DOHH2 (cell line): ENCODE data around the gene OR4N5.

Experiments used
- H3F3A ChIP-seq: fragments of 200-600 bp; sonication (generic), shearing (Covaris generic); 2 replicates; pipeline ENCODE4 v1.6.0; 2016; ENCODE audit warnings: antibody characterized with exemption, mild to moderate bottlenecking; ENCODE audit not compliant: control insufficient read depth, insufficient read depth
- H3K27ac ChIP-seq: fragments of 200-600 bp; sonication (generic); 2 replicates; pipeline ENCODE4 v1.5.1; 2014; ENCODE audit warnings: low read depth, mild to moderate bottlenecking, low read length, moderate library complexity
- H3K27me3 ChIP-seq: fragments of 200-600 bp; sonication (generic); 2 replicates; pipeline ENCODE4 v1.6.1; 2014; ENCODE audit warnings: mild to moderate bottlenecking, low read length, mixed read lengths; ENCODE audit not compliant: control insufficient read depth
- H3K36me3 ChIP-seq: fragments of 200-600 bp; sonication (generic); 2 replicates; pipeline ENCODE4 v1.6.1; 2014; ENCODE audit warnings: mild to moderate bottlenecking, low read length, moderate library complexity, mixed read lengths; ENCODE audit not compliant: control insufficient read depth
- H3K4me1 ChIP-seq: fragments of 200-600 bp; sonication (generic); 2 replicates; pipeline ENCODE4 v1.6.1; 2014; ENCODE audit warnings: mild to moderate bottlenecking, low read length, mixed read lengths; ENCODE audit not compliant: control insufficient read depth
- H3K4me2 ChIP-seq: fragments of 200-600 bp; sonication (generic); 2 replicates; pipeline ENCODE4 v1.6.0; 2014; ENCODE audit warnings: mild to moderate bottlenecking, low read length, moderate library complexity
- H3K4me3 ChIP-seq: fragments of 200-600 bp; sonication (generic); 2 replicates; pipeline ENCODE4 v1.5.1; 2014; ENCODE audit warnings: mild to moderate bottlenecking, low read length, mixed read lengths
- H3K79me2 ChIP-seq: fragments of 200-600 bp; sonication (generic); 2 replicates; pipeline ENCODE4 v1.6.1; 2014; ENCODE audit warnings: mild to moderate bottlenecking, low read length, mixed read lengths; ENCODE audit not compliant: control insufficient read depth
- H3K9me2 ChIP-seq: fragments of 200-600 bp; sonication (generic); replicated peaks from 2 replicates; pipeline ENCODE4 v1.6.1; 2014; ENCODE audit warnings: mild to moderate bottlenecking, low read length, mixed read lengths; ENCODE audit not compliant: control insufficient read depth
- H3K9me3 ChIP-seq: fragments of 200-600 bp; sonication (generic); 2 replicates; pipeline ENCODE4 v1.6.1; 2014; ENCODE audit warnings: antibody characterized with exemption, low read length, mixed read lengths; ENCODE audit not compliant: control insufficient read depth, insufficient read depth
- H4K20me1 ChIP-seq: fragments of 200-600 bp; sonication (generic); 2 replicates; pipeline ENCODE4 v1.6.0; 2014; ENCODE audit warnings: low read depth, mild to moderate bottlenecking, antibody characterized with exemption, low read length, moderate library complexity; ENCODE audit not compliant: control insufficient read depth, insufficient read depth
- EZH2phosphoT487 ChIP-seq: fragments of 200-600 bp; sonication (generic); IDR thresholded peaks from 2 replicates; pipeline ENCODE4 v1.6.1; 2017; ENCODE audit warnings: borderline replicate concordance, mild to moderate bottlenecking, antibody characterized with exemption, low read length, moderate library complexity, mixed read lengths
- TF ChIP-seq, protein P1 (sequence below): fragments of 200-600 bp; sonication (generic); IDR thresholded peaks from one replicate; pipeline ENCODE4 v1.5.1; 2014; ENCODE audit warnings: antibody characterized with exemption, mild to moderate bottlenecking, low read depth, low read length; ENCODE audit not compliant: poor library complexity, severe bottlenecking

Gene OR4N5

GRCh38 chr14:20179880-20180279 is 41.3 kb downstream of the OR4N5 start:
- no peaks in the 10 kb centered on the region for H4K20me1 ChIP-seq
- TF ChIP-seq EZH2phosphoT487: no peak
- TF ChIP-seq, protein P1, sequence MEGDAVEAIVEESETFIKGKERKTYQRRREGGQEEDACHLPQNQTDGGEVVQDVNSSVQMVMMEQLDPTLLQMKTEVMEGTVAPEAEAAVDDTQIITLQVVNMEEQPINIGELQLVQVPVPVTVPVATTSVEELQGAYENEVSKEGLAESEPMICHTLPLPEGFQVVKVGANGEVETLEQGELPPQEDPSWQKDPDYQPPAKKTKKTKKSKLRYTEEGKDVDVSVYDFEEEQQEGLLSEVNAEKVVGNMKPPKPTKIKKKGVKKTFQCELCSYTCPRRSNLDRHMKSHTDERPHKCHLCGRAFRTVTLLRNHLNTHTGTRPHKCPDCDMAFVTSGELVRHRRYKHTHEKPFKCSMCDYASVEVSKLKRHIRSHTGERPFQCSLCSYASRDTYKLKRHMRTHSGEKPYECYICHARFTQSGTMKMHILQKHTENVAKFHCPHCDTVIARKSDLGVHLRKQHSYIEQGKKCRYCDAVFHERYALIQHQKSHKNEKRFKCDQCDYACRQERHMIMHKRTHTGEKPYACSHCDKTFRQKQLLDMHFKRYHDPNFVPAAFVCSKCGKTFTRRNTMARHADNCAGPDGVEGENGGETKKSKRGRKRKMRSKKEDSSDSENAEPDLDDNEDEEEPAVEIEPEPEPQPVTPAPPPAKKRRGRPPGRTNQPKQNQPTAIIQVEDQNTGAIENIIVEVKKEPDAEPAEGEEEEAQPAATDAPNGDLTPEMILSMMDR: no peak
- no peak overlapping the region for H3K4me2 ChIP-seq
- H3K4me1 ChIP-seq: no peaks in the 10 kb centered on the region
- no peaks in the 10 kb centered on the region for H3K79me2 ChIP-seq
- H3K4me3 ChIP-seq: no peak overlapping the region
- no peaks in the 10 kb centered on the region for H3F3A ChIP-seq
- H3K36me3 ChIP-seq: no peaks in the 10 kb centered on the region
- no peaks in the 10 kb centered on the region for H3K27me3 ChIP-seq
- no peaks in the 10 kb centered on the region for H3K9me3 ChIP-seq
- no peak overlapping the region for H3K27ac ChIP-seq
- H3K9me2 ChIP-seq: no peaks in the 10 kb centered on the region

GRCh38 chr14:20180486-20180885 is 41.9 kb downstream of the OR4N5 start:
- no peak overlapping the region for H3K4me2 ChIP-seq
- no peak overlapping the region for H3K27ac ChIP-seq
- H3K27me3 ChIP-seq: no peaks in the 10 kb centered on the region

DNA sequence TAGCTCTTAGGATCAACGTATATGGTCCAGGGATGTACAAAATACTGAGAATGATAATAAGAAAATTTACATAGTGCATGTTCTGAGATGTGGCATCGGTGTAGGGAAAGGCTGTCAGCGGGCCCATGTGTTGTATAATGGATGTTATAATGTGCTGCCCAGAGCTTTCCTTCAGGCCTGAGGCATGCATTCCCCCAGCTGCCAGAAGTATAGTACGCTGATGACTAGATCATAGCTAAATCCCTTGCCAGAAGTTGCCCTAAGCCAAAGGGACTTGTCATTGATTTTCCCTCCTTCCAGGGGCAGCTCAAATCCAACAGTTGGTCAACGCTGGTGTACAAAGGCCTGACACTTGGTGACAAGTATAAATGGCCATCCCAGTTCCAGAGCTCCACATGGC is 45.6 kb downstream of the OR4N5 start:
- no peaks in the 10 kb centered on the region for H3K9me3 ChIP-seq
- no peak overlapping the region for H3K4me3 ChIP-seq
- H4K20me1 ChIP-seq: no peaks in the 10 kb centered on the region
- no peaks in the 10 kb centered on the region for H3K27me3 ChIP-seq
- H3K79me2 ChIP-seq: no peaks in the 10 kb centered on the region
- TF ChIP-seq, protein P1: no peak
- no peak for TF ChIP-seq EZH2phosphoT487
- H3K36me3 ChIP-seq: no peaks in the 10 kb centered on the region
- H3K27ac ChIP-seq: no peak overlapping the region
- H3K4me1 ChIP-seq: no peaks in the 10 kb centered on the region
- no peak overlapping the region for H3K4me2 ChIP-seq
- no peaks in the 10 kb centered on the region for H3F3A ChIP-seq
- H3K9me2 ChIP-seq: no peaks in the 10 kb centered on the region; the same call in 1 of the 2 replicates

More at GRCh38 chr14:20180486-20180885, 41.9 kb downstream of the OR4N5 start:
- Histone ChIP-seq H3K79me2 (no peaks in the 10 kb centered on the region), H3K9me3 (no peaks in the 10 kb centered on the region), H3K4me3 (no peak overlapping the region), H3K9me2 (no peaks in the 10 kb centered on the region), H3K4me1 (no peaks in the 10 kb centered on the region), H4K20me1 (no peaks in the 10 kb centered on the region), H3K36me3 (no peaks in the 10 kb centered on the region), H3F3A (no peaks in the 10 kb centered on the region)
- no peak for TF ChIP-seq EZH2phosphoT487
- TF ChIP-seq, protein P1: no peak

- H3K27ac ChIP-seq: no peak within 1 kb of the TSS
- TF ChIP-seq, protein P1: no peak
- TF ChIP-seq EZH2phosphoT487: no peak
- H3K9me2 ChIP-seq: no peaks in the 10 kb centered on the region; the same call in 1 of the 2 replicates
- no peaks in the 10 kb centered on the region for H3K36me3 ChIP-seq
- no peaks in the 10 kb centered on the region for H3K9me3 ChIP-seq
- no peaks in the 10 kb centered on the region for H3F3A ChIP-seq
- no peak within 1 kb of the TSS for H3K4me3 ChIP-seq
- H3K4me2 ChIP-seq: no peak within 1 kb of the TSS
- H3K4me1 ChIP-seq: no peaks in the 10 kb centered on the region
- no peaks in the 10 kb centered on the region for H4K20me1 ChIP-seq
- H3K79me2 ChIP-seq: no peaks in the 10 kb centered on the region
- no peaks in the 10 kb centered on the region for H3K27me3 ChIP-seq
Measured at GRCh38 chr14:20190596-20190995, 52.0 kb downstream of the OR4N5 start, which contains the start of gene OR11G2. Gene OR11G2 (plus strand): TSS chr14:20190896. CDS start chr14:20197438, 6,542 bp downstream.
